Activated T-cell treated with anti-CD3 and anti-CD28 coated beads for 48 hours (primary cell): ENCODE measurements around the gene CROCC2.
"Not testable (repeated sequence)": the region's sequence is repeated elsewhere in the genome, so short reads cannot be mapped to it uniquely, and the experiment has no call there.

Source experiments
- DNase-seq: peaks from one replicate; pipeline ENCODE4 v3.0.0-alpha.2; 2020; ENCODE audit warnings: low read depth

Gene CROCC2

GRCh38 chr2:240967681-240968621, 61.8 kb downstream of the CROCC2 start:
- DNase-seq, result no peak

DNA sequence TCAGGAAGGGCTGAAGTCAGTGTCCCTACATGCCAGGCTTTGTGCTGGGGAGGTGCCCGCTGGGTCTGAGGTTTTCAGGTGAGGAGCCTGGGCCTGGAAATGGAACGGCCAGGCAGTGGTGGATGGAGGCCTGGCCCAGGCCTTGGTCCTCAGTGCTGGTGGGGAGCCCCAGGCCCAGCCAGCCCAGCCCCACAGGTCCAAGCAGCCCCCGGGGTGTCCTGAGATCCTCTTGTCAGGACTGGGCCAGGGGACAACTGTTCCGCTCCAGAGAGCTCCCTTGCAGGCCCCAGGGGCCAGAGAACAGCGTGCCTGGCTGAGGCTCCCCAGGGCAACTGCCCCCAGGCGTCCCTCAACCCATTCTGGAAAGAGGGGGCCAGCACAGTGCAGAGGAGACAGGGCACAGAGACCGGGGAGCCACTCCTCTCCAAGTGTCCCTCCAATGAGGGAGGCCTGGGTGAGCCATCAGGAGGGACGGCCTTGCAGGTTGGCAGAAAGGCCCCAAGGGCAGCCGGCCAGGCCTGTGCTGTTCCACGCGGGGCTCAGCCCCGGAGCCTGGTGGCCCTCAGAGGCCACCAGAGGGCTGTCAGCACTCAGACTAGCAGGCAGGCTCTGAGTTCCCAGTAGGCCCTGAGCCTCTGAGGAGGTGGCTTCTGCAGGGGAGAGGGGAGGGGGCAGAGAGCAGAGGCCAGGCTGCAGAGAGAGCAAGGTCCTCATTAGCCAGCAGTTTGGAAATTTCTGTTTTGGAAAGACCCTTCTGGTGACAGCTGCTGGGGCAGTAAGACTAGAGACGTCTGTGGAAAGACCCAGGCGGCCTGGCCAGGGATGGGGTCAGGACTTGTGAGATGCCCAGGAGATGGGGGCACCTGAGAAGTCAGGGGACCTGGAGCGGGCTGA, 62.8 kb downstream of the CROCC2 start:
- DNase-seq, result no peak

GRCh38 chr2:240970104-240970503, 64.0 kb downstream of the CROCC2 start:
- DNase-seq, result no peak

GRCh38 chr2:240970816-240971215, 64.7 kb downstream of the CROCC2 start:
- no peak for DNase-seq

- DNase-seq, result no peak
Observed at GRCh38 chr2:240972201-240972600, 66.1 kb downstream of the CROCC2 start.

DNA sequence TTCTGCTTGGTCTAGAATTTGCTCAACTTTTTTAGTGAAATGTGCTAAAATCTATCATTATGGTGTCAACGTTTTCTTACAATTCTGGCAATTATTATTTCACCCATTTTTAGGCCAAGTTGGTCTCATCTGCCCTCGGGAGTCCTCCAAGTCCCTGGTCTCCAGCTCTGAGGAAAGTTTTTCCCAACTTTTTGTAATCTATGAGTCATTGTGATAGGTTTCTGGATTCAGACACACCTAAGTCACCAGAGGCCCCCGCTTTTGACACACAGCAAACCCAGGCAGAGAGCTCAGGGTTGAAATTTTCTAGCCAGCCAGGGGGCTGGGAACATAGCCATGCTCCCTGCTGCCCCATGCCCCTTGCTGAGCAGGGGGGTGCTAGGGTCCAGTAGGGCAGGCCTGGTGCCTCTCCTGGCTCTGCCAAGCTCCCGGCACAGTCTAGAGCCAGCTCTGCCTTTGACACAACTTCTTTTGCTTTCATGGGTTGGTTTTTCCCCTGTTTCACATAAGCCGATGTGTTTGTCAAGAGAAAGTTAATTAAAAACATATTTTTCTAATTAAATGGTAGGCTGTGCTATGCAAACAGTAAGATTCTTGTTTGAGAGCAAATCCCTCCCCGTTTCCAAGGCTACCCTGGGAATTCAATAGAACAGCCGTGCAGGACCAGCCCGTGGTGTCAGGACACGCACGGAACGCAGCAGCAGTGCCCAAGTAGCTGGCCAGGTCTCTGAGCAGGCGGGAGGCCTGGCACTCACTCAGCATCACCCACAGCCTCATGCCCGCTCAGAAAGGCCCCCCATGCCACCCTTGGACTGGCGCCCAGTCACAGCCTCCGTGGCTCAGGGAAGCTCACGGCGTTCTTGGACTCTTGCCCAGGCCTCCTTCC, 66.7 kb downstream of the CROCC2 start:
- no peak for DNase-seq

GRCh38 chr2:240974771-240975572, 68.8 kb downstream of the CROCC2 start:
- no peak for DNase-seq

DNA sequence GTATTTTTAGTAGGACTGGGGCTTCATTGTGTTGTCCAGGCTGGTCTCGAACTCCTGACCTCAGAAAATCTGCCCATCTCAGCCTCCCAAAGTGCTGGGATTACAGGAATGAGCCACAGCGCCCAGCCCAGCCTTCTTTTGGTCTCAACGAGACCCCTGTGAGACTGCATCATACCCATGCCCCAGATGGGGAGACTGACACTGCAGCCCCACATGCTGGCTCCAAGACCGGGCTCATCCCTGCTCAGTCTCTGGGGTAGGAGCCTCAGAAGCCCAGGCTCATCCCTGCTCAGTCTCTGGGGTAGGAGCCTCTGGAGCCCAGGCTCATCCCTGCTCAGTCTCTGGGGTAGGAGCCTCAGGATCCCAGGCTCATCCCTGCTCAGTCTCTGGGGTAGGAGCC, 69.8 kb downstream of the CROCC2 start:
- DNase-seq, result not testable (repeated sequence)

DNA sequence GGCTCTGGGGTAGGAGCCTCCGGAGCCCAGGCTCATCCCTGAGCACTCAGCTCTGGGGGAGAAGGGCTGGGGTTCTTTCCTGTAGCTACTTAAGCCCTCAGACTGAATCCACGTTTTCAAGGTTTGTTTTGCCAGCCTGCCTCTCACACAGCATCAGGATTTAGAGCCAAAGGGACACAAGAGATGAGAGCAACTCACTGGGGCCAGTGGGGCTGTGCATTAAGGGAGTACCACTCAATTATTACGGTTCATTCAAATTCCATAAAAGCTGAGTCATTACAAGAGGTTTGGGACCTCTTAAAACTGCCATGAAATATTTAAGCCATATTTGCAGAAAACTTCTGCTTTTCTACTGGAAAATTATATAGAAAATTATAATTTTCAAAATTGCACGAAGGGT, 75.1 kb downstream of the CROCC2 start:
- no peak for DNase-seq

- DNase-seq, result no peak
Observed at GRCh38 chr2:240981871-240982800, 76.0 kb downstream of the CROCC2 start.

DNA sequence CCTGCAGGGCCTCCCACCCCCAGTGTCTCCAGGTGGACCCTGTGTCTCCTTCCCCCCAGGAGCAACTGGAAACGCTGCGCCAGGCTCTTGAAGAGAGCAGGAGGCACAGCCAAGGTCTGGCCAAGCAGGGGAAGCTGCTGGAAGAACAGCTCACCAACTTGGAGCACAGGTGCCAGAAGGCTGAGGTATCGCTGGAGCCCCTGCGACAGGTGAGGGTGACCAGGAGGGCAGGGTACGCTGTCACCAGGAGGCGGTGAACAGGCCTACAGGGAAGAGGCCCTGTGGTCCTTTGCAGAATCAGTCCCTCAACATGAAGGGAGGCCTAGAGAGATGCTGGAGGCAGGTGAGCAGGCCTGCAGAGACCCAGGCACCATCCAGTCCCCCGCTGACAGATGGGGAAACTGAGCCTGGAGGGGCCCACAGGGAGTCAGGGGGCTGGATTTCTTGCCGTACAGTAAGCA, 76.7 kb downstream of the CROCC2 start:
- DNase-seq, result no peak

DNA sequence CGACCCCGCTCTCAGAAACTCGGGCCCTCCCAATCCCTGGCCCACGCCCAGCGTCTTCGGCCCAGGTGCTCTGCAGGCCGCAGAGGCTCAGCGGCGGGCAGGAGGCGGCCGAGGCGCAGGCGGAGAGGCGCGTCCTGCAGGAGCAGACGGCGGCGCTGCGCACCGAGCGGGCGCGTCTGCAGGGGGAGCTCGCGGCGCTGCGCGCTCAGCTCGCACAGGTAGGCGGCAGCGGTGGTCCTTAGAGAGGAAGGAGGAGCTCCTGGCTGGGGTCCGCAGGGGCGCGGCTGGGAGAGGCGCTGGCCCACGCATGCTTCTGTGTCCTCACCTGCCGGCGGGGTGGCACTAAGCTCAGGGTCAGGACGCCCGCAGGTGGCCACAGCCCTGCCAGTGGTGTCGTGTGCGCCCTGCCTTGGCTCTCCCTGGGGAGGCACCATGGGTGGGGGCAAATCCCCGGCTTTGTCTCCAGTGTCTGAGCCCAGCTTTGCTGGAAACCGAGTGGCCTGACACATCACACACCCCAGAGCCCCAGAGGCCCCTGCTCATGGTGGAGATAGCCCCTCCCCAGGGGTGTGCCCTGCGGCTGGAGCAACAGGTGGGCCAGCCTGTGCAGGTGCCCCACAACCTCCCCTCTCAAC, 77.3 kb downstream of the CROCC2 start:
- peak; percentile 43 for DNase-seq

- no peak for DNase-seq
Observed at GRCh38 chr2:240983996-240984498, 77.9 kb downstream of the CROCC2 start.

DNA sequence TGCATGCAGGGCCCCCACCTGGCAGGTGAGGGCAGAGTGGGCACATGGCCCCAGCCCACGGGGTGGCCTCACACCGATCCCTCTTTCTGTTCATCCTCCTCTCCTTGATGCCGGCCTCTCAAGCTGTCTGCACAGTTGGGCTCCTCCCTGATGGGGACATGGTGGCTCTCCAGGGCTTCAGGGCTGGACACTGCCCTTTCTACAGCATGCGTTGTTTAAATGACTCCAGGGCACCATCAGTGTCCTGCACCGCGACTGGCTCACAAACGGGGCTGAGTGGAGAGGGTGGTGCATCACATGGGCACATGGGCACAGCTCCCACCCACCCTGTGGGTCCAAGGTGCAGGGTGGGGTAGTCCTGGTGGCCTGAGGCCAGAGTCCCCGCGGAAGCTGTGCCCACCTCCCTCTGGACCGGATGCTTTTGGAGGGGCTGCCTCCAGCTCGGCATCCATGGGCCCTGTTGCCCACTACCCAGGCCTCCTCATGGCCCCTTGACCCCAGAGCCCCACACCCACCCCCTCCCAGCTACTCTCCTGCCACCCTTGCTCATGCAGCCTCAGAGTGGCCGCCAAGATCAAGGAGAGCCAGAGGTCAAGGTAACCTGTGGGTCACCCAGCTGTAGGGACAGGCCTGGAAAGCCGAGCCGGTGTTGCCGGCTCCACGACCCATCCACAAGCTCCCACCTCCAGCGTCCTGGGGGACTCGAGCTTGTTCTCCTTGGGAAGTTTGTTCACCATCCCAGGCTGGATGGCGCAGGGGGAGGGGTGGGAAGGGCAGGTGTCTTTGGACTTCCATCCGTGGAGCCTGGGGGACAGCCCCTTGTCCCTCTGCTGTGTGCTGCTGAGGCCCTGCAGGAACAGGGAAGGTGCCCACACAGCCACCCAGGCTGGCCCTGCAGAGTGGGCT, 80.0 kb downstream of the CROCC2 start:
- no peak for DNase-seq

- DNase-seq, result no peak
Observed at GRCh38 chr2:240986787-240987411, 80.8 kb downstream of the CROCC2 start.

DNA sequence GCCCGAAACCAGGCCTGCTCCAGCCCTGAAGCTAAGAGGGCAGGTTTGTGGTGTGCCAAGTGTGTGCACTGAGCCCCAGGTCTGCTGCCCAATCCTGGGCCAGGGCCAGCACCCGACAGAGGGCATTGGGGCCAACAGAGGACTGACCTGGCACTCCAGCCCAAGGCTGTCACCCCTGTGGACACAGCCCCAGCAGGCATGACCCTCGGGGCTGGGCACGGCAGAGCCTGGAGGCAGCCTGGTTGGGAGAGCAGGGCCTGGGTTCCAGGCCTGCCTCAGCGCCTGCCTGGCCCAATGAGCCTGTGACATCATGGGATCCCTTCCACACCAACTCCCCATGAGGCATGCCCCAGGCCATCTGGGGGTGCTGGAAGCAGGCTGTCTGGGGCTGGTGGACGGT, 81.5 kb downstream of the CROCC2 start:
- no peak for DNase-seq

GRCh38 chr2:240988146-240988545, 82.0 kb downstream of the CROCC2 start:
- DNase-seq, result no peak
